ENCODE data around the gene RBP3.

- TF ChIP-seq POLR2AphosphoS5 (IDR thresholded peaks at IDR 0.05; ENCODE audit: low read depth) (no peak), REST (IDR thresholded peaks at IDR 0.05; ENCODE audit: insufficient replicate concordance, low read depth) (no peak)
- TF ChIP-seq, protein P1, sequence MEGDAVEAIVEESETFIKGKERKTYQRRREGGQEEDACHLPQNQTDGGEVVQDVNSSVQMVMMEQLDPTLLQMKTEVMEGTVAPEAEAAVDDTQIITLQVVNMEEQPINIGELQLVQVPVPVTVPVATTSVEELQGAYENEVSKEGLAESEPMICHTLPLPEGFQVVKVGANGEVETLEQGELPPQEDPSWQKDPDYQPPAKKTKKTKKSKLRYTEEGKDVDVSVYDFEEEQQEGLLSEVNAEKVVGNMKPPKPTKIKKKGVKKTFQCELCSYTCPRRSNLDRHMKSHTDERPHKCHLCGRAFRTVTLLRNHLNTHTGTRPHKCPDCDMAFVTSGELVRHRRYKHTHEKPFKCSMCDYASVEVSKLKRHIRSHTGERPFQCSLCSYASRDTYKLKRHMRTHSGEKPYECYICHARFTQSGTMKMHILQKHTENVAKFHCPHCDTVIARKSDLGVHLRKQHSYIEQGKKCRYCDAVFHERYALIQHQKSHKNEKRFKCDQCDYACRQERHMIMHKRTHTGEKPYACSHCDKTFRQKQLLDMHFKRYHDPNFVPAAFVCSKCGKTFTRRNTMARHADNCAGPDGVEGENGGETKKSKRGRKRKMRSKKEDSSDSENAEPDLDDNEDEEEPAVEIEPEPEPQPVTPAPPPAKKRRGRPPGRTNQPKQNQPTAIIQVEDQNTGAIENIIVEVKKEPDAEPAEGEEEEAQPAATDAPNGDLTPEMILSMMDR (IDR thresholded peaks at IDR 0.05; ENCODE audit: insufficient read depth, low read length), result no peak
These were observed 2.9 kb upstream of the RBP3 start for GRCh38 chr10:47344996-47345870.
